Muscle layer of duodenum (tissue), 2 donors: Measurements from ENCODE around the gene NTMT1.
A peak's percentile ranks its signal among the peaks of the same experiment; 100 is the strongest.
"Not testable (repeated sequence)": the region's sequence is repeated elsewhere in the genome, so short reads cannot be mapped to it uniquely, and the experiment has no call there.

Experiments used
- H3K27ac ChIP-seq: one replicate; pipeline ENCODE4 v1.7.0; 2013; ENCODE audit warnings: mild to moderate bottlenecking, low read length
- H3K27me3 ChIP-seq: one replicate; pipeline ENCODE4 v1.7.0; 2013; ENCODE audit warnings: low read depth, mild to moderate bottlenecking, control low read depth, low read length
- H3K36me3 ChIP-seq, 2 donors: one replicate each; pipeline ENCODE4 v1.7.0; 2013; ENCODE audit warnings: low read length in 2 of 2, control low read depth in 1 of 2, mild to moderate bottlenecking in 1 of 2; ENCODE audit not compliant: insufficient read depth in 2 of 2, control insufficient read depth in 1 of 2
- H3K4me1 ChIP-seq, 2 donors: one replicate each; pipeline ENCODE4 v1.7.0; 2013; ENCODE audit warnings: low read length in 2 of 2, mild to moderate bottlenecking in 2 of 2, control low read depth in 1 of 2, moderate library complexity in 1 of 2; ENCODE audit not compliant: insufficient read depth in 2 of 2, control insufficient read depth in 1 of 2
- H3K4me3 ChIP-seq, 2 donors: one replicate each; pipeline ENCODE4 v1.7.0; 2013; ENCODE audit warnings: low read length in 2 of 2, low read depth in 1 of 2, mild to moderate bottlenecking in 1 of 2
- H3K9me3 ChIP-seq, 2 donors: one replicate each; pipeline ENCODE4 v1.7.0; 2013; ENCODE audit warnings: low read length in 2 of 2, control low read depth in 1 of 2, mild to moderate bottlenecking in 1 of 2; ENCODE audit not compliant: control insufficient read depth in 1 of 2
- donor health status: healthy.

Gene NTMT1

DNA sequence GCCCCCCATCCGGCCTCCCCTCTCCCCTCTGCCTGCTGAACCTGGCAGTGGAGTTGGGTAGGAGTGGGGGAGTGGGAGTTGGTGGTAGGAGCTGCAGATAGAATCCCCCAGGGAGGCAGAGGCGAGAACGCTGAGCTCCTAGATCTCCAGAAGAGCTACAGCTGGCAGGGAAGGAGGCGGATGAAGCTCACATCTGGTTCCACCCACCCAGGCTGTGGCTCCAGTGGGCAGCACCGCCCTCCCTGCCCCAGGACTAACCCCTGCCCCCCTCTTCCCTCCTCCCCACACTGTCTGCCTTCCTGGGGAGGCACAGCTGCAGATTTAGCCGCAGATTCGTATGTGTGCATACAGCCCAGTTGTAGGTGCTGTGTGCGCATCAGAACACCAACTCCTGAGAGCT lies 39.3 kb upstream of the NTMT1 start:
- Histone ChIP-seq H3K9me3 (no peaks in the 10 kb centered on the region), H3K36me3 (no peaks in the 10 kb centered on the region), H3K27me3 (no peaks in the 10 kb centered on the region), H3K4me3 (no peak overlapping the region), H3K27ac (no peak overlapping the region), H3K4me1 (peaks cover 0 to 5% of the 10 kb centered on the region in 2 donors)

DNA sequence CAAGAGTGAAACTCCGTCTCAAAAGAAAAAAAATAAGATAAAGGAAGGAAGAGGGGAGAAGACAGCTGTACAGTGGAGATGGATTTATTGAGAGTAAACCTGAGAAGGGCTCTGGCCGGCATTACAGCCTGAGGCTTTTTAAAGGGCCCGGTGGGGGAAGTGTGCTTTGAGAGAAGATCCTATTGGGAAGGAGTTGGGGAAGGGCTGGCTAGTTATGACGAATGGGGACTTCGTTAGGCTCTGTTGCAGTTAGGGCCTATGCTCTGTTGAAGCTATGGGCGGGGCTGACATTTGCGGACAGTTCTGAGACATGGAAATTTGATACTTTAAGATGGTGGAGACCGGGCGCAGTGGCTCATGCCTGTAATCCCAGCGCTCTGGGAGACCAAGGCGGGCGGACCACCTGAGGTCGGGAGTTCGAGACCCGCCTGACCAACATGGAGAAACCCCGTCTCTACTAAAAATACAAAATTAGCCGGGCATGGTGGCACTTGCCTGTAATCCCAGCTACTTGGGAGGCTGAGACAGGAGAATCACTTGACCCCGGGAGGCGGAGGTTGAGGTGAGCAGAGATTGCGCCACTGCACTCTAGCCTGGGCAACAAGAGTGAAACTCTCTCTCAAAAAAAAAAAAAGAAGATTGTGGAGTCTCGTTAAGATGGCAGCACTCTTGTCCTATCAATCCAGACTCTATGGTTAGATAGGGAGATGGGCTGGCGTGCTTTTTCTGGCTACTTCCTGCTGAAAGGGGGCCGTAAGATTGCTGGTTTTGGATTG lies 38.3 kb upstream of the NTMT1 start:
- Histone ChIP-seq H3K4me3 (no peak overlapping the region), H3K9me3 (no peaks in the 10 kb centered on the region), H3K27ac (no peak overlapping the region), H3K4me1 (peaks cover 0 to 5% of the 10 kb centered on the region in 2 donors), H3K36me3 (no peaks in the 10 kb centered on the region), H3K27me3 (no peaks in the 10 kb centered on the region)

DNA sequence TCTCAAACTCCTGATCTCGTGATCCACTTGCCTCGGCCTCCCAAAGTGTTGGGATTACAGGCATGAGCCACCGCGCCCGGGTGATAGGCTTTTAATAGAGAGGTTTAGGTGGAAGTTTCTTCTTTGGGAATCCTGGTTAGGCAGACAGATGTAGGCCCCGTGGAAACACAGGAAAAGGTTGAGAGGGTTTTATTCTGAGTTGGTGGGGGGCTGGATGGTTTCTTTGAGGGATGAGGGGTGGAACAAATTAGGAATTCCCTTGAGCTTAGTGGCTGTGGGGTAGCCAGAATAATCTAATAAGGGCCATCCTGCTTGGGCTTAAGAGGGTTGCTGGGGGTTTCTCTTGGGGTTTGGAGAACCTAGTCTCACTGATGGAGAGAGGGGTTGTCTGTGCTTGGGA lies 35.5 kb upstream of the NTMT1 start:
- H3K4me3 ChIP-seq = no peak overlapping the region
- no peaks in the 10 kb centered on the region for H3K36me3 ChIP-seq
- no peaks in the 10 kb centered on the region for H3K27me3 ChIP-seq
- no peak overlapping the region for H3K27ac ChIP-seq
- no peaks in the 10 kb centered on the region for H3K9me3 ChIP-seq
- H3K4me1 ChIP-seq = no peaks in the 10 kb centered on the region

DNA sequence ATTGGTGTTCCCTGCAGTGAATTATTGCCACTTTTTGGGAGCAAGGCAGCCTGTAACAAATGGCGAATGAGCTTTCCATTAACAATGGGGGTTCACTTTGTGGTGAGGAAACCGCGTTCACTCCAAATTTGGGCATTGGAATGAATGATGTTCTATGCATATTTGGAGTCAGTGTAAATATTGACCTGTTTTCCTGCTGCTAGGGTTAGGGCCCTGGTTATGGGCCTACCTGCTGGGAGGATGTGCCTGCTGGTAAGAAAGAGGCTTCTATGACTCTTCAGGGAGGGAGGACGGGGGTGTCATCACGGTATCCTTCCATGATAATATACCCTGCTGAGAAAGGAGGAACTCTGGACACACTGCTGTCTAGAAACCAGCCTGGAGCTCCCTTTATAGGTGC lies 34.0 kb upstream of the NTMT1 start:
- peaks cover 0 to 10% of the 10 kb centered on the region in 2 donors for H3K4me1 ChIP-seq
- H3K36me3 ChIP-seq = no peaks in the 10 kb centered on the region

GRCh38 chr9:129592790-129593189 lies 33.2 kb upstream of the NTMT1 start:
- not testable (repeated sequence) for H3K4me3 ChIP-seq, H3K27ac ChIP-seq, H3K36me3 ChIP-seq, H3K9me3 ChIP-seq, H3K27me3 ChIP-seq
- H3K4me1 ChIP-seq = peaks cover 0 to 15% of the 10 kb centered on the region in 2 donors

More for the DNA sequence above, 34.0 kb upstream of the NTMT1 start:
- no peak overlapping the region for H3K27ac ChIP-seq
- no peaks in the 10 kb centered on the region for H3K9me3 ChIP-seq
- H3K4me3 ChIP-seq = no peak overlapping the region
- H3K27me3 ChIP-seq = no peaks in the 10 kb centered on the region

DNA sequence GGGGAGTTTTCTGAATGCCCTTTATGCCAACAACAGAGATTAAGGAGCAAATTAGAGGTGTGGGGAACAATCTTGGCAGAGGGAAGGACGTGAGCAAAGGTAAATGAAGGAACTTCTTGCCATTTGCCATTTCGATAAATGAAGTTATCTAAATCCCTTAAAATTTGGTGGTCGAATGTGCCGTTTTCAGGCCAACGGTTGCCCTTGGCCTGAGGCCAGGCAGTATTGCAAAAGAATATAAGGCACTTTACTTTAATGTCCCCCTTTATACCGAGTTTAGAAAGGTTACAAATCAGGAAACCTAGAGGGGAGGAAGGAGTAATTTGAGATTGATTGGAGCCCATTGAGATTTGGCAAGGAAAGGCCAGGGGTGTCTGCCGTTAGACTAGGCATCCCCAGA lies 31.3 kb upstream of the NTMT1 start:
- H3K9me3 ChIP-seq = no peaks in the 10 kb centered on the region
- no peak overlapping the region for H3K4me3 ChIP-seq
- H3K36me3 ChIP-seq = no peaks in the 10 kb centered on the region
- peak overlapping the region; percentile 26 for H3K27ac ChIP-seq
- peaks cover 0 to 20% of the 10 kb centered on the region in 2 donors for H3K4me1 ChIP-seq
- no peaks in the 10 kb centered on the region for H3K27me3 ChIP-seq

GRCh38 chr9:129595311-129595741 lies 30.6 kb upstream of the NTMT1 start:
- H3K9me3 ChIP-seq = no peaks in the 10 kb centered on the region
- H3K27ac ChIP-seq = peak overlapping the region; percentile 26
- no peak overlapping the region for H3K4me3 ChIP-seq
- no peaks in the 10 kb centered on the region for H3K27me3 ChIP-seq
- H3K36me3 ChIP-seq = no peaks in the 10 kb centered on the region
- peaks cover 0 to 20% of the 10 kb centered on the region in 2 donors for H3K4me1 ChIP-seq

DNA sequence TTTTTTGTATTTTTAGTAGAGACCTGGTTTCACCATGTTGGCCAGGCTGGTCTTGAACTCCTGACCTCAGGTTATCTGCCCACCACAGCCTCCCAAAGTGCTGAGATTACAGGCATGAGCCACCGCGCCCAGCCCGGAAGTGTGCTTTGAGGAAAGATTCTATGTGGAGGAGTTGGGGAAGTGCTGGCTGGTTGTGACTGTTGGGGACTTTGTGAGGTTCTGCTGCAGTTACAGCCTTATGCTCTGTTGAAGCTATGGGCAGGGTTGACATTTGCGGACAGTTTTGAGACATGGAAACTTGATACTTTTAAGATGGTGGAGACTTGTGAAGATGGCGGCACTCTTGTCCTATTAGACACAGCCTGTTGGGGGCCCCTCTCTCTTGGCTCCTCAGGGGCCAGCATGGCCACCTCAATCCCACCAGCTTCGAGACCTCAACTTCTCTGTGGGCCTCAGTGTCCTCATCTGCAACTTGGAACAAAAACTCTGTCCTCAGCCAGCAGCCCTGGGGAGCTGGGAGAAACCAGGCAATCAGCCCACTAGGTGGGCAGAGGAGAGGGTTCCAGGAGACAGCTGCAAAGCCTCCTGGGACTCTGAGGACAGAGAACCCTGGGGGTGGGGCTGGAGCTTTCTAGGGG lies 29.9 kb upstream of the NTMT1 start:
- H3K4me1 ChIP-seq = peaks cover 0 to 20% of the 10 kb centered on the region in 2 donors
- no peaks in the 10 kb centered on the region for H3K9me3 ChIP-seq
- no peaks in the 10 kb centered on the region for H3K36me3 ChIP-seq
- H3K4me3 ChIP-seq = peak overlapping the region in 1 of 2 donors; percentile 59
- no peaks in the 10 kb centered on the region for H3K27me3 ChIP-seq
- H3K27ac ChIP-seq = no peak overlapping the region

- Histone ChIP-seq H3K27ac (peak overlapping the region; percentile 56), H3K36me3 (no peaks in the 10 kb centered on the region), H3K27me3 (no peaks in the 10 kb centered on the region), H3K4me1 (peaks cover 0 to 20% of the 10 kb centered on the region in 2 donors), H3K9me3 (no peaks in the 10 kb centered on the region), H3K4me3 (peak overlapping the region; percentile 37 to 59)
These were observed 29.2 kb upstream of the NTMT1 start for GRCh38 chr9:129596541-129597331.

- Histone ChIP-seq H3K4me1 (peaks cover 0 to 23% of the 10 kb centered on the region in 2 donors), H3K27ac (peak overlapping the region; percentile 31), H3K27me3 (no peaks in the 10 kb centered on the region), H3K4me3 (peak overlapping the region in 1 of 2 donors; percentile 59), H3K36me3 (no peaks in the 10 kb centered on the region), H3K9me3 (no peaks in the 10 kb centered on the region)
These were observed 28.4 kb upstream of the NTMT1 start for GRCh38 chr9:129597355-129598088.
